Natural killer cell (primary cell): ENCODE results near the gene EPN3. TPM values are rescaled to one million over a fixed set of nuclear protein-coding genes. Genes with fewer than 3 reads are reported as not detected.

Experiments used
- ATAC-seq, 3 donors: fragments of 150-1000 bp in 2 of 3; fragments of 200-7000 bp in 1 of 3; cut with Tn5 transposase; 1 replicate in 1 of 3; 2 replicates in 2 of 3; pipeline ENCODE4 v1.10.0; 2021; ENCODE audit warnings: mild to moderate bottlenecking in 2 of 3, moderate library complexity in 2 of 3
- DNase-seq, 2 donors: peaks; one replicate each; pipeline versions ENCODE4 v3.0.0 to v3.0.0-alpha.2; 2013 to 2021; ENCODE audit warnings: mixed read lengths in 1 of 2
- H3K27ac ChIP-seq: one replicate; pipeline ENCODE4 v1.5.1; 2013; ENCODE audit warnings: mild to moderate bottlenecking, low read length
- H3K27me3 ChIP-seq: one replicate; pipeline ENCODE4 v1.6.1; 2013; ENCODE audit warnings: low read length; ENCODE audit not compliant: control insufficient read depth, insufficient read depth
- H3K36me3 ChIP-seq: one replicate; pipeline ENCODE4 v1.6.1; 2013; ENCODE audit warnings: low read length; ENCODE audit not compliant: control insufficient read depth, insufficient read depth
- H3K4me1 ChIP-seq: one replicate; pipeline ENCODE4 v1.6.1; 2013; ENCODE audit warnings: low read length; ENCODE audit not compliant: control insufficient read depth, insufficient read depth
- H3K4me3 ChIP-seq: one replicate; pipeline ENCODE4 v1.5.1; 2013; ENCODE audit warnings: low read length
- H3K9me3 ChIP-seq: one replicate; pipeline ENCODE4 v1.6.1; 2013; ENCODE audit warnings: low read length; ENCODE audit not compliant: control insufficient read depth, insufficient read depth
- H3K27ac Mint-ChIP-seq, 2 donors: one replicate each; pipeline ENCODE4 v1.8.0; 2022; ENCODE audit warnings: mild to moderate bottlenecking in 2 of 2, mixed read lengths in 2 of 2, moderate library complexity in 1 of 2
- H3K27me3 Mint-ChIP-seq, 2 donors: one replicate each; pipeline ENCODE4 v1.8.0; 2022; ENCODE audit warnings: low read depth in 2 of 2, mixed read lengths in 2 of 2
- H3K36me3 Mint-ChIP-seq: one replicate; pipeline ENCODE4 v1.8.0; 2022; ENCODE audit warnings: mixed read lengths
- H3K4me1 Mint-ChIP-seq, 2 donors: one replicate each; pipeline ENCODE4 v1.8.0; 2022; ENCODE audit warnings: mixed read lengths in 2 of 2
- H3K4me3 Mint-ChIP-seq: one replicate; pipeline ENCODE4 v1.8.0; 2022; ENCODE audit warnings: mild to moderate bottlenecking, moderate library complexity, mixed read lengths
- H3K9me3 Mint-ChIP-seq, 2 donors: one replicate each; pipeline ENCODE4 v1.8.0; 2022; ENCODE audit warnings: mixed read lengths in 2 of 2
- CTCF ChIP-seq: fragments of 200-600 bp; IDR thresholded peaks from one replicate; pipeline ENCODE4 v1.8.0; 2022; ENCODE audit warnings: antibody characterized with exemption
- WGBS: methylation state at CpG from one replicate; pipeline ENCODE4 v1.1.7; 2013; ENCODE audit warnings: missing lambda C conversion rate; ENCODE audit not compliant: insufficient coverage; 5-methylcytosine and 5-hydroxymethylcytosine counted together
- intact Hi-C: fragments of 100-400 bp; cut with micrococcal nuclease; formaldehyde crosslinking; loops from one replicate; pipeline ENCODE4 v1.14.2; 2022
- total RNA-seq, 4 donors: library from RNA; stranded (reverse); fragments of 120-200 nt in 1 of 4; gene quantifications; one replicate each; pipeline versions ENCODE4 v1.2.3 to v1.2.4, GENCODE V29; 2013 to 2022

Gene EPN3
- total RNA-seq, 3 donors from 2014 or later (not counting 1 experiment from before 2014, with no cell fraction given) = not detected

DNA sequence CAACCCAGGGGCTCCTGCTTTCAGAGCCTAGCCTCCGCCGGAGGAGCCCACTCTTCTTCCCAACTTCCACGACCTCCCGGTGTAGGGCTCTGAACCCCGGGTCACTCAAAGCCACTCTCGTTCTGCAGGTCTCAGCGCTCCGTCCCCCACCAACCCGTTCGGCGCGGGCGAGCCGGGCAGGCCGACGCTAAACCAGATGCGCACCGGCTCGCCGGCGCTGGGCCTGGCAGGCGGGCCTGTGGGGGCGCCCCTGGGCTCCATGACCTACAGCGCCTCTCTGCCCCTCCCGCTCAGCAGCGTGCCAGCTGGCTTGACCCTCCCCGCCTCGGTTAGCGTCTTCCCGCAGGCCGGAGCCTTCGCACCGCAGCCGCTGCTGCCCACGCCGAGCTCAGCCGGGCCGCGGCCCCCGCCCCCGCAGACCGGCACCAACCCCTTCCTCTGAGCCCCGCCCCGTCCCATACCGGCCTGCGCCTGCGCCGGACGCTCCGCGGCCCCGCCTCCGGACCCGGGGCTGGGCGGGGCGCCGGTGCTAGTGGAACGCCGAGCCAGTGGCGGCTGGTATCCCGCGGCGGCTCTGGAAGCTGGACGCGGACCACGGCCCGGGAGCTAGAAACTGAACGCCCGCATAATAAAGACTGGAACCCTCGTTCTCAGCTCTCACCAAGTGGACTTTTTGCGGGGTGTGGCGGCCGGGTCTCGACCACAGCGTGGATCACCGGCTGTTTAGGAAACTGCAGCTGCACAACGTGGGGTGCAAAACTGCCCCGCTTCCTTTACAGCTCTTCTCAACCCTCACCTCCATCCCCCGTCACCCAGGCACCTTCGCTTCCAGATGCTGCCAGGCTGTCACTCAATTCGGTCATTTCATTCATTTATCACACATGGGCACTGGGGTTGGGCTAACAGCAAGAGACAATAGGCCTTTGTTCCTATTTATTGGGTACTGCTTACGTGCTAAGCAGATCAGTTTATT, 9.5 kb downstream of the EPN3 start:
- peak overlapping the region; percentile 48 to 50 for H3K27ac Mint-ChIP-seq
- WGBS = 2% methylated on average over 82 of the region's 82 CpGs

GRCh38 chr17:50542795-50543774, 10.6 kb downstream of the EPN3 start:
- 90% methylated on average over 16 of the region's 16 CpGs for WGBS
- no peak overlapping the region for H3K27ac ChIP-seq
- H3K9me3 ChIP-seq = no peaks in the 10 kb centered on the region
- intact Hi-C loops = loop anchor here (5.0 to 10.0 kb wide), 2 partner anchors 66 to 142 kb away; partner anchors contain the start of gene RSAD1
- Mint-ChIP-seq H3K4me3 (peak overlapping the region; percentile 85), H3K27ac (peak overlapping the region in 1 of 2 donors; percentile 50), H3K9me3 (no peaks in the 10 kb centered on the region), H3K4me1 (peaks cover 20 to 27% of the 10 kb centered on the region in 2 donors), H3K36me3 (no peaks in the 10 kb centered on the region), H3K27me3 (peaks cover 12 to 20% of the 10 kb centered on the region in 2 donors)
- H3K4me3 ChIP-seq = no peak overlapping the region
- H3K27me3 ChIP-seq = no peaks in the 10 kb centered on the region
- ATAC-seq = no peak
- no peaks in the 10 kb centered on the region for H3K36me3 ChIP-seq
- peaks cover 33% of the 10 kb centered on the region for H3K4me1 ChIP-seq
- TF ChIP-seq CTCF = no peak
- no peak for DNase-seq

More for the DNA sequence above, 9.5 kb downstream of the EPN3 start:
- Histone ChIP-seq H3K27ac (no peak overlapping the region), H3K36me3 (no peaks in the 10 kb centered on the region), H3K9me3 (no peaks in the 10 kb centered on the region), H3K4me3 (peak overlapping the region; percentile 67), H3K4me1 (peaks cover 23% of the 10 kb centered on the region), H3K27me3 (no peaks in the 10 kb centered on the region)
- Mint-ChIP-seq H3K4me3 (peak overlapping the region; percentile 85), H3K9me3 (no peaks in the 10 kb centered on the region), H3K27me3 (peaks cover 12 to 20% of the 10 kb centered on the region in 2 donors), H3K4me1 (peaks cover 20 to 26% of the 10 kb centered on the region in 2 donors), H3K36me3 (no peaks in the 10 kb centered on the region)
- TF ChIP-seq CTCF = peak; percentile 60
- DNase-seq = peak; percentile 81 to 89
- ATAC-seq = peak; percentile 83 to 89 (median 86)
- intact Hi-C loops = loop anchor here (5.0 to 10.0 kb wide), 2 partner anchors 65 to 143 kb away; partner anchors contain the start of gene RSAD1

GRCh38 chr17:50544516-50544915, 12.0 kb downstream of the EPN3 start:
- DNase-seq (no peak), ATAC-seq (no peak)
- H3K27me3 ChIP-seq = no peaks in the 10 kb centered on the region
- H3K4me1 ChIP-seq = peaks cover 33% of the 10 kb centered on the region
- TF ChIP-seq CTCF = no peak
- Mint-ChIP-seq H3K27ac (no peak overlapping the region), H3K36me3 (no peaks in the 10 kb centered on the region), H3K27me3 (peaks cover 12 to 20% of the 10 kb centered on the region in 2 donors), H3K9me3 (no peaks in the 10 kb centered on the region), H3K4me3 (peak overlapping the region; percentile 61), H3K4me1 (peaks cover 20 to 27% of the 10 kb centered on the region in 2 donors)
- 53% methylated on average over 7 of the region's 7 CpGs for WGBS
- no peak overlapping the region for H3K4me3 ChIP-seq
- H3K27ac ChIP-seq = no peak overlapping the region
- no peaks in the 10 kb centered on the region for H3K9me3 ChIP-seq
- intact Hi-C loops = loop anchor here (5.0 to 10.0 kb wide), 2 partner anchors 67 to 140 kb away; partner anchors contain the start of gene RSAD1
- H3K36me3 ChIP-seq = no peaks in the 10 kb centered on the region
